GM21360 (cell line): ENCODE results near the gene AGAP3.

Experiments
- ATAC-seq: cut with Tn5 transposase; IDR thresholded peaks from one replicate; pipeline ENCODE4 v1.9.1; 2021; ENCODE audit warnings: mild to moderate bottlenecking, moderate library complexity; ENCODE audit not compliant: unreplicated experiment

AGAP3 gene

DNA sequence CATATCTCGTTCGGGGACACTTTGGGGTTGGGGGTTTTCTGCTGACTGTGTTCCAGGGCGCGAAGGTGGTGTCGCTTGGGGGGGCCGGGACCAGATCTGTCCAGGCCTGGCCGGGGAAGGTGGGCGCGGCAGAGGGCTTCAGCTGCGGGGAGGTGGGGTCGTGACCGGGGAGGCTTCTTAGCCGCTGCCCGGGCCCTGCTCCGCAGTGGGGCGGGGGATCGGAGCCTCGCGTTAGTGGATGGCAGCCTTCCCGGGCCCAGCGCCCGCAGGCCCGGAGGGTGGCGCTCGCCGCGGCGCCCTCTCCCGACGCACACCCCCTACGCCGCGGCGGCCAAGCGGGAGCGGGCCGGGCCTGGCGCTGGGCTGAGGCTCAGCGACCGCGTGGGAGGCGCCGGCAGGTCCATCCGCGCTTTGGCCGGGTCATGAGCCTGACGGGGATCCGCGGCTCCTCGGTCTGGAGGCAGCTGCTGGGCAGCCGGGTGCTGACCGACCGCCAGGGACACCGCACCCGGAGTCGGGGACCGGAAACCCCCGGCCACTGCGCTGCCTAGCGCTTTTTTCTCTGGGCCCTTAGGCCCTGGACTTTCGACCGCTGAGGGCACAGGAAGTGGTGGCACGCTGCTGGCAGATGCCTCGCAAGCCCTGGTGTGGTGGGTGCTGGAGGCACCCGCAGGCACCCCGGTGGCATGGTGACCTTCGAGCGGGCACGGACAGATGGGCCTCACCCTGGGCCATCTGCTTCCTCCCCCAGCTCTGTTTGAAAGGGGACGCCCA lies 1.2 kb downstream of the AGAP3 start:
- ATAC-seq: no peak

DNA sequence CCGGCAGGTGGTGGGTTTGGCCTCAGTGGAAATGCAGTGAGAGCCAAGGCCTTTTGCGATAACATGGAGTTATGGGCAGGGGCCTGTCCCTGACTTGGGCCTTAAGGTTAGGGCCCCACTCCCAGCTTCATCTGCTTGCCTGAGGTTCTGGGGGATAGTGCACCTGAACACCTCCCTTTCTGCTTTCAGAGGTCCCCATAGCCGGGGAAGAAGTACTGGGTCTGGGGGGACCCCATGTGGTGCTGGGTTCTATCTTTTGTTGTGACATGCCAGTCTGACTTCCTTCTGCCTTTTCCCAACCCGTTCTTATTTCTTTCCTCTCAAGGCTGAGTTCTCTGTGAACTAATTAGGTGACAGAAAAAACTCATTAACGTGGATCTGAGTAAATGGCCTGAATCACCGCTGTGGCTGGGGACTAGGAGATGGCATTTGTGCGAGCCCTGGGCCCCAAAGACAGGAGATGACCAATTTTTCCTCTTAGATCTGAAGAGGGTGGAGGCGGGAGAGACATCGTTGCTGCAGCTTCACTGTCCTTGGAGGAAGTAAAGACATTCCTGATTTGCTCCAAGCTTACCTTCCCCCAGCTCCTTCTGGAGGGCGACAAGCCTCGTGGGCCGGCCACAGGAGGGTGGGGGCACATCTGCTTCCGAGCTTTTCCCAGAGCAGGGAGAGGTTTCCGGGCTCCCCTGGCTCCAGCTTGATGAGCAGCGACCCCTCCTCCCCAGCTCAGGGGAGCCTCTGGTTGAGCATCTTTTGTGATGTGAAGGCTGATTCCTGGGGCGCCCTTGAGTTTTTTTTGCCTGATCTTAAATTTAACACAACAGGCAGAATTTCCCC lies 2.0 kb downstream of the AGAP3 start:
- no peak for ATAC-seq

GRCh38 chr7:151088856-151089699 lies 2.8 kb downstream of the AGAP3 start:
- ATAC-seq: no peak

DNA sequence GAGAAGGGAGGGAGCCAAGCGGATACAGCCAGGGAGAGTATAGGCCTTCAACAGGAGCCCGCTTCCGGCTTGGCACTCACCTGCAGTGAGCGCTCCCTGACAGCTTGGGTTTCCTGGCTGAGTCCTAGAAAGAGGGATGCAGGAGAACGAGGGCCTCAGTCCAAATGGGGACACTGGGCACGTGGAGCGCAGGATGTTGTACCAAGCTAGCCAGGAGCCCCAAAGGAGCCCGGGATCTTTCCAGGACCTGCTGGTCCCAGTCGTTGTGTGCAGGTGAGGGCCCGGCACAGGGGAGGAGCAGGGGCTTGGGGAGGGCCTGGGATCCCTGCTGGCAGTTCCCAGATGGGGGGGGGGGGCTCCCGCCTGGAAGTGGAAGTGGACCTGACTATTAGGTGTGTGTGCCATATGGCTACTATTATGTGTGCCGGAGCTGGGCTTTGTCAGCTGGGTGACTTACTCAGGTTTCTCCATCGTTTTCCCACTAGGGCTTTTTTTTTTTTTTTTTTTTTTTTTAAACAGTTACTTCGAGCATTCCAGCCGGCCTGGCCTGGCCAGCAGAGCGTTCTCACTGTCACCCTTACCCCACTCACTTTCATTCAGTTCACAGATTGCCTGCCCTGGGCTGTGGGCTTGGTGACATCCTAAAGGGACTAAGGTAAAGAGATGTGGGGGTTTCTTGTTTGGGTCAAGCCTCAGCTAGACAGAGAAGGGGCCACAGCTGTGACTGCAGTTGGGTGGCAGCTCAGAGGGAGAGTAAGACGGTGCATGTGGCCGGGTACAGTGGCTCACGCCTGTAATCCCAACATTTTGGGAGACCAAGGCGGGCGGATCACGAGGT lies 3.8 kb downstream of the AGAP3 start:
- no peak for ATAC-seq

GRCh38 chr7:151091003-151091402 lies 4.7 kb downstream of the AGAP3 start:
- no peak for ATAC-seq

DNA sequence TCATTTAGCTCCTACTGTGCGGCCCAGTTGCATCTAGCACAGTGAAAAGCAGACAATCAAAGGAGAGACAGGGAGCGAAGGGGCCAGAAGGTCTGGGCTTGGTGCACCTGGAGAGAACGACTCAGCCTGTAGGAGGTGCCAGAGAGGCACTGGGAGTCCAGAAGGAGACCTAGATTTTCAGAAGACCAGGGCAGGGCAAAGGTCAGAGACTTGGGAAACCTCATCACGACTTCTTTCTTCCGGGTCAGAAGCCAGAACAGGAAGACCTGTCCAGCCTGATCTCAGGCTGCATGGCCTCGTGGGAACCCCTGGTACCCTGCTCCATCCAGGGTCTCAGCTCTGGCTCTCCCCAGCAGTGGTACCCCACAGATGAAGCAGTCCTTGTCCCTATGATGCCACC lies 5.2 kb downstream of the AGAP3 start:
- ATAC-seq: no peak

DNA sequence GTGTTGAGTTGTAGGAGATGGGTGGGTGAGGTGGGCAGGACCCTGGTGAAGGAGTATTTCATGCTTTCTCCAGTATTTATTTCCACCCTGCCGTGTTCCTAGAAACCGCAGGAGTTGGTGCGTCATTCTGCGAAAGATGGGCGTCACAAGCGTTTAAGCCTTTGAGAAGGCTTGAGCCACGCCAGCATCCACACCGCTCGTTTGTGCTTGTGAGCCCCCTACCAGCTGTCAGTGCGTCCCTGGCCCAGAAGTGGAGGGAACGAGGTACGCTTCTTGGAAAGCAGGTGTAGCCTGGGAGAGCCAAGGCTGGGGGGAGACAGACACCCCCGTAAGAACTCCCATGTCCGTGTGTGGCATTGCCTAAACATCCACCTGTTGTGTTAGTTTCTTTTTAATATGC lies 5.7 kb downstream of the AGAP3 start:
- ATAC-seq: no peak

DNA sequence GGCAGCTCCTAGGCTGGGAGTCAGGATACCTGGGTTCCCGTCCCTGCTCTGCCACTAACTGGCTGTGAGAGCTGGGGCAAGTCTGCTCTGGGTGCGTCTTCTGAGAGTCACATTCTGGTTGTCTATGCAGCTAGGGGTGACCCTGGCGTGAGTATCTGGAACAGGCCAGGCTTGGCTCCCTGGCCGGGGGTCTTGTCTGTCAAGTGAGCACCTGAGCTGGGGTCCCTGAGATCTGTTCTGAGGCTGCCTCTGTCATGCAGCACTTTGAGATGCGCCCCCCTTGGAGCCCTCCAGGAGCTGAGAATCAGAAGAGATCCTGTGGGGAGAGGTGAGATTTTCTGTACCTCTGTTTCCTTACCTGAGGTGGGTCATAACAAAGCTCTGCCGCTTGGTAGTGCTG lies 7.5 kb downstream of the AGAP3 start:
- no peak for ATAC-seq

DNA sequence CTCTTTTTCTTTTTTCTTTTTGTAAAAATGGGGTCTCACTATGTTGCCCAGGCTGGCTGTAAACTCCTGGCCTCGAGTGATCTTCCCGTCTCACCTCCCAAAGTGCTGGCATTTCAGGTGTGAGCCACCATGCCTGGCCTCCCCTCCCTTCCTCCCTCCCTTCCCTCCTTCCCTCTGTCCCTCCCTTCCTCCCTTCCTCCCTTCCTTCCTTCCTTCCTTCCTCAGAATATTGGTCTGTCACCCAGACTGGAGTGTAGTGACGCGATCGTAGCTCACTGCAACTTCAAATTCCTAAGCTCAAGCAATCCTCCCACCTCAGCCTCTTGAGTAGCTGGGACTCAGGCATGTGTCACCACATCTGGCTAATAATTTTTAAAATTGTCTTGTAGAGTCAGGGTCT lies 8.4 kb downstream of the AGAP3 start:
- ATAC-seq: no peak

- no peak for ATAC-seq
These were observed 9.0 kb downstream of the AGAP3 start for GRCh38 chr7:151095123-151095797.

- no peak for ATAC-seq
These were observed 9.7 kb downstream of the AGAP3 start for GRCh38 chr7:151095828-151096475.

DNA sequence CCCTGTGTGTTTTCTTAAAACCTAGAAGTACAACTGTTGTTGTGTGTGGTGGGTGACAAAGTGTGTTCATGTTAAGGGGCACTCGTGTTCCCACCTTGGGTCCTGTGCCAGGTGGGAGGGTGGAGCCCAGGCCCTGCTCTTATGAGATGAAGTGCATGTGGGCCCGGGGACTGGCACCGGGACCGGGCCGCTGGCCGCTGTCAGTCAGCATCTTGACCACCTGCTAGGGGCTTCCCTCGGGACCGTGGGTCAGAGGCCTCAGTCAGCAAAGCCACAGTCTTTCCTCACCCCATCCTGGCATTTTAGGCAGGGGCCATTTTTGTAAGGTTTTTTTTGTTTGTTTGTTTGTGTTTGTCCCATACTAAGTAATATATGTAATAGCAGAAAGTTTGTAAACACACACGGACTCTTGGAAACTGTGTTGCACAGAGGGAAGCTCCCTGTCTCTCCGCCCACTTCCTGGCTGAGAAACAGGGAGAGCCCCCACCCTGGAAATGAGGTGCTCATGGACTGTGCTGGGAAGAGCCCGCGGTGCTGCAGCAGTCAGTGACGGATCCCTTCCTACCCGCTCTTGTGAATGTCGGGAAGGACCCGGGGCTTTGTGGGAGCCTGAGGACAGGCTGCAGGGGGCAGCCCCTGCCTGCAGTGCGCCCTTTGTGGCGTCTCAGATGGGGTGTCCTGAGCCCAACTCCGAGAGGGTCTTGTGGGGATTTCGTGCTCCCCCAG lies 13.4 kb downstream of the AGAP3 start:
- ATAC-seq: no peak

DNA sequence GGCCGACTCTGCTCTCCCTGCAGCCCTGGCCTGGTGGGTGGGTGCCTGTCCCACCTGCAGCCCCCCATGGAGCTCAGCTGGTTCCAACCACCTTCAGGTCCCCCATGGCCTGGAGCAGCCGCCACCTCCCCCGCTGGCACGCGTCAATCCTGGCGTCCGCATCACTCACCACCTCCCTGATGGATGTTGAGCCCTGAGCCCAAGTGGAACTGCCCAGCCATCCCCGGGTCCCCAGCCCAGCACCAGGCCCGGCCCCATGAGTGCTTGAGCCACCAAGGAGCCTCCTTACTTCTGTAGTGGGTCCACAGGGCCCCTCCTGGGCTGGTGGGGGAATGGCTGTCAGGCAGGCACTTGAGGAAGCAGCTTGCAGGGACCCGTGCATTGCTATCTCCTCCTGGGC lies 14.6 kb downstream of the AGAP3 start:
- no peak for ATAC-seq

- no peak for ATAC-seq
These were observed 15.5 kb downstream of the AGAP3 start for GRCh38 chr7:151101621-151102396.

DNA sequence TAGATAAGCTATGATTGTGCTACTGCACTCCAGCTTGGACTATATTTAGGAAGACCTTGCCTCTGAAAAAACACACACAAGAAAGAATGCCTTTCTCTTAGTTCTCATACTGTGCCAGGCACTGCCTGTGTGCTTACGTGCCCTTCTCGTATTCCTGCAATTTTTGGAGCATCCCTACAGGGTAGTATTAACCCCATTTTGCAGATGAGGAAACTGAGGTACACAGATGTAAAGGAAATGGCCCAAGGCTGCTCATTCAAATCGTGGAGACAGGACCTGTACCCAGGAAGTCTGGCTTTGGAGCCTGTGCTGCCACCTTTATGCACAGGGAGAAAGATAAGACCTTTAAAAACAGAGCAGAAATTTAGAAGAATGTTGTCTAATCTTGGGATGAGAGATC lies 16.7 kb downstream of the AGAP3 start:
- ATAC-seq: no peak

DNA sequence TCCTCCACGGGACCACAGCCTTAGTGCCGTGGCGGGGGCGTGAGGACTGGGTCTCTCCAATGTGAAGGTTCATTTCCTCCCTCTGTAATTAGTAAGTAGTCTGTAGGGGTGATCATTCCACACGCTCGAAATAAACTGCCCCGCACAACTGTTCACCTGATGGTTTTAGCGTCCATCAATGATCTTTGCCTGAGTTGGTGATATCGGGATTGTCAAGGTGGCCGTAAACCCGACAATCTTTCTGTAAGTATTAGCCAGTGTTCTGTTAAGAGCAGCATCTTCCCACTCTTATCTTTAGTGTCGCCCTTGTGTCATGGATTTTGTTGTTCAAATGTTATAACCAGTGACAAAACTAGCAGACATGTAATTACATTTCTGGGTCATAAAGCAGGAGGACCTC lies 17.7 kb downstream of the AGAP3 start:
- ATAC-seq: no peak

- ATAC-seq: no peak
These were observed 18.3 kb downstream of the AGAP3 start for GRCh38 chr7:151104411-151105235.
